Activated CD4-positive, alpha-beta memory T cell treated with anti-CD3 and anti-CD28 coated beads, Interleukin-2, amount 10 ng/mL, durations not matched to agents 7 days and 5 days (primary cell): ENCODE data around the gene GLRX. TPM values are rescaled to one million over a fixed set of nuclear protein-coding genes. Genes with fewer than 3 reads are reported as not detected.
"Not testable (repeated sequence)": the region's sequence is repeated elsewhere in the genome, so short reads cannot be mapped to it uniquely, and the experiment has no call there.

Experiments
- CTCF ChIA-PET: fragments of 350-600 bp; sonication (Branson Sonifier 250); formaldehyde crosslinking; loops from one replicate; lab custom pipeline; 2021; ENCODE audit warnings: antibody characterized with exemption, inconsistent platforms; lab: Charles Lee
- POLR2A ChIA-PET: fragments of 350-600 bp; sonication (Branson Sonifier 250); formaldehyde crosslinking; loops from one replicate; lab custom pipeline; 2021; ENCODE audit warnings: antibody characterized with exemption; lab: Charles Lee
- DNase-seq: peaks from one replicate; pipeline ENCODE4 v3.0.0-alpha.2; 2020
- H3K27ac Mint-ChIP-seq: one replicate; pipeline ENCODE4 v1.8.0; 2021; ENCODE audit warnings: mild to moderate bottlenecking, mixed read lengths
- H3K27me3 Mint-ChIP-seq: one replicate; pipeline ENCODE4 v1.8.0; 2021; ENCODE audit warnings: mixed read lengths
- H3K36me3 Mint-ChIP-seq: one replicate; pipeline ENCODE4 v1.8.0; 2021; ENCODE audit warnings: low read depth, mixed read lengths
- H3K4me1 Mint-ChIP-seq: one replicate; pipeline ENCODE4 v1.8.0; 2021; ENCODE audit warnings: mixed read lengths
- H3K4me3 Mint-ChIP-seq: one replicate; pipeline ENCODE4 v1.8.0; 2021; ENCODE audit warnings: mild to moderate bottlenecking, mixed read lengths
- H3K9me3 Mint-ChIP-seq: one replicate; pipeline ENCODE4 v1.8.0; 2021; ENCODE audit warnings: mixed read lengths
- total RNA-seq, 2 experiments: library from RNA; stranded (reverse); gene quantifications; one replicate each; pipeline ENCODE4 v1.2.3, GENCODE V29; 2021

The GLRX gene, protein sequence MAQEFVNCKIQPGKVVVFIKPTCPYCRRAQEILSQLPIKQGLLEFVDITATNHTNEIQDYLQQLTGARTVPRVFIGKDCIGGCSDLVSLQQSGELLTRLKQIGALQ
- 10 to 100 TPM; 71.6 to 72.5 TPM for total RNA-seq

DNA sequence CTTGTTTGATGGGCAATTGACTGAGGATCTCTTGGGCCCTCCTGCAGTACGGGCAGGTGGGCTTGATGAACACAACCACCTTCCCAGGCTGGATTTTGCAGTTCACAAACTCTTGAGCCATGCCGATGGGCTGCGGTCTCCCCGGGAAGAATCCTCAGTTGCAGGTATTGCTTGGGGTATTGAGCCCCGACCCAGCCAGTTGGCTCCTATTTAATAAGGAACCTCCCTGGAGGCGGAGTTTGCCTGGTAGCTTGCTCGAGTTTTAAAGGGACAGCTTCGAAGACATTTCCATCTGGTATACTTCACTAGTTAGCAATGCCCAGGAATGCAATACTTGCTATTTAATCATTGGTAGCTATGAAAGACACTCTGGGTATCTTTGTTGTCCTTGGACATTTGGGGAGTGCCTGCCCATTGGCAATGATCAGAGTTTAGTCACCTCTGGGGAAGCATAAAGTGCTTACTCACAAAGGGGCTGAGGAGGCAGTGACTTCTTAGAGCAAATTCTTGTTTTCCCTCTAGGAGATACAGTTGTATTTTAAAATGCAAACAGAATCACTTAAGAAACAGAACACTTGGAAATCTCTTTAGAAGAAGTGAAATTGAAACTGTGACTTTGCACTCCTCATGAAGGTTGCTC lies at the start of gene GLRX:
TSS of gene GLRX (minus strand) at position 185 of the 640 bp plus-strand sequence. CDS start at position 121, 64 bp downstream.
- CTCF ChIA-PET: interaction anchor here (1.5 to 8.5 kb wide), 12 partner anchors 9 to 176 kb away, joined by 3 to 75 read pairs (median 9); partner anchors contain the start of gene RFESD
- H3K4me1 Mint-ChIP-seq: peaks cover 71% of the 10 kb centered on the region
- H3K9me3 Mint-ChIP-seq: no peaks in the 10 kb centered on the region
- peak within 1 kb of the TSS; percentile 91 for H3K4me3 Mint-ChIP-seq
- POLR2A ChIA-PET: interaction anchor here (0.9 to 7.6 kb wide), 12 partner anchors 9 to 247 kb away, joined by 3 to 113 read pairs (median 8); partner anchors contain the start of genes ELL2 and RFESD
- H3K36me3 Mint-ChIP-seq: peaks cover 25% of the 10 kb centered on the region
- peak within 1 kb of the TSS; percentile 88 for H3K27ac Mint-ChIP-seq
- no peaks in the 10 kb centered on the region for H3K27me3 Mint-ChIP-seq
- peak; percentile 72 for DNase-seq

DNA sequence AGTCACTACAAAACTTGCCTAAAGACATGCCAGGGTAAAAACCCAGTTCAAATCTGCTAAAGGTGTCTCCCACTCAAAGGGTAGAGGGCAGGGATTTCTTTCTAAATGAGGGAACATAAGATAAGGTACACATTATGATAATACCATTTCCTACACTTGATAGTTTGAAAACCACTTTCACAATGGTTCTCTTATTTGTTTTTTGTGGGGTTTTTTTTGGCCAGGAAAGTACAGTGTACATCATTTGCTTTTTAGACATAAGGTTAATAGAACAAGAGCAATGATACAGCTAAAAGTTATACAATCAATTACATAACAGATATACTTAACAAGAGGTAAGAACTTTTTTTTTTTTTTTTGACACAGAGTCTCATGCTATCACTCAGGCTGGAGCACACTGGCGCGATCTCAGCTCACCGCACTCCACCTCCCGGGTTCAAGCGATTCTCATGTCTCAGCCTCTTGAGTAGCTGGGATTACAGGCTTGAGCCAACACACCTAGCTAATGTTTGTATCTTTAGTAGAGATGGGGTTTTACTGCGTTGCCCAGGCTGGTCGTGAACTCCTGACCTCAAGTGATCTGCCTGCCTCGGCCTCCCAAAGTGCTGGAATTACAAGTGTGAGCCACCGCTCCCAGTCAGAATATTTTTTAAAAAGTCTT lies 48.8 kb upstream of the GLRX start:
- POLR2A ChIA-PET: interaction anchor here (1.2 to 4.2 kb wide), 4 partner anchors 12 to 224 kb away, joined by 3 to 31 read pairs (median 6); partner anchors contain the start of genes ELL2 and RFESD
- H3K4me1 Mint-ChIP-seq: peaks cover 46% of the 10 kb centered on the region

DNA sequence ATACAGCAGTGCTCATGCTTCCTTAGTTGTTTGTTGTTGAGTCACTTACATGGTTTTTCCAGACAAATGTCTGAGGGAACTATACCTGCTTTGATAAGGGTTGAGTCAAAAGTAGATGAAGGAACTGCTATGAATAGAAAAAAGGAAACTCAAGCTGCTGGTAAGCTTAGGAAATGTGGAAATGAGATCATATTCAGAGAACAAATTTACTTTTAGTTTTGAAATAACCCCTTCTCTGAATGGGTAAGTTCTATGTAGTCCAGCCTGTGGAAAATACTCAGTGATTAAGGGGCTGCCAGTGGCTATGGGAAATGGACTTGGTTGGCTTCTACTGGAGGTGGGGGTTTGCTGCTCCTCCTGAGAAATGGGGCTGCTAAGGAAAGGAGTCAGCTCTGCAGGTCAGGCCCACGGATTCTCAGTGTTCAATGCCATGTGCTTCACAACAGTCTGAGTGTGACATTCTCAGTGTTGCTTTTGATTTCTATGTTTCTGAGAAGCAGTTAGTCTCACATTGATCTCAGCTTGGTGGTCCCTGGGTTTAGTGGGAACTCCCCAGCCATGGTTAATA lies 47.7 kb upstream of the GLRX start:
- ChIA-PET POLR2A (interaction anchor here (0.7 to 4.2 kb wide), 17 partner anchors 9 to 467 kb away, joined by 3 to 31 read pairs (median 4); partner anchors contain the start of genes ELL2, GLRX and RFESD), CTCF (interaction anchor here (0.6 to 3.8 kb wide), 13 partner anchors 9 to 467 kb away, joined by 3 to 39 read pairs (median 4); partner anchors contain the start of gene ELL2)
- H3K36me3 Mint-ChIP-seq: peaks cover 2% of the 10 kb centered on the region
- peak overlapping the region; percentile 89 for H3K27ac Mint-ChIP-seq
- peak overlapping the region; percentile 62 for H3K4me3 Mint-ChIP-seq
- H3K9me3 Mint-ChIP-seq: peaks cover 2% of the 10 kb centered on the region
- H3K4me1 Mint-ChIP-seq: peaks cover 47% of the 10 kb centered on the region
- H3K27me3 Mint-ChIP-seq: no peaks in the 10 kb centered on the region
- DNase-seq: peak; percentile 37

More for the DNA sequence above, 48.8 kb upstream of the GLRX start:
- CTCF ChIA-PET: interaction anchor here (2.6 to 3.8 kb wide), 2 partner anchors 12 to 465 kb away, joined by 9 to 39 read pairs; no protein-coding TSS in a partner anchor
- H3K4me3 Mint-ChIP-seq: no peak overlapping the region
- H3K36me3 Mint-ChIP-seq: peaks cover 2% of the 10 kb centered on the region
- DNase-seq: no peak
- H3K27me3 Mint-ChIP-seq: no peaks in the 10 kb centered on the region
- peak overlapping the region; percentile 89 for H3K27ac Mint-ChIP-seq
- peaks cover 2% of the 10 kb centered on the region for H3K9me3 Mint-ChIP-seq

DNA sequence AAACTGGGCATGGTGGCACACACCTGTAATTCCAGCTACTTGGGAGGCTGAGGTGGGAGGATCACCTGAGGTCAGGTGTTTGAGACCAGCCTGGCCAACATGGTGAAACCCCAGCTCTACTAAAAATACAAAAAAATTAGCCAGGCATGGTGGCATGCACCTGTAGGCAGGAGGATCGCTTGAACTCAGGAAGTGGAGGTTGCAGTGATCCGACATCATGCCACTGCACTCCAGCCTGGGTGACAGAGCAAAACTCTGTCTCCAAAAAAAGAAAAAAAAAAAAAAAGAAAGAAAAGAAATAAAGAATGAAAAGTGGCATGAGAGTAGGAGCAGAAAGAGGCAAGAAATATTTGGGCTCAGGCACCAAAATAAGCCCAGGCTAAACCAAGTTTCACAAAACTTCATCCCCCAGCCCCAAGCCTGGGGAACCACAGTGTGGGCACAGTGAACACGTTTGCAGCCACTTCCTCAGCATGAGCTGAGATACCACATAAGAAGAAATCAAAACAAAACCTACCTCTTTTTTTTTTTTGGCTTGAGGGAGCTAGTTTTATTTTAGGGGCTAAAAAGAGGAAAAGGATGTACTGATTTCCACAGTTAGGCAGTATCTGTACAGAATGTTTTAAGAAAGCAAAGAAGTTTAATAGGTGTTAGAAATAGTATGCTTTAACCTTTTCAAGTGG lies 46.8 kb upstream of the GLRX start:
- POLR2A ChIA-PET: interaction anchor here (0.7 to 4.2 kb wide), 17 partner anchors 8 to 794 kb away, joined by 3 to 31 read pairs (median 3); partner anchors contain the start of genes ELL2, GLRX and RFESD
- Mint-ChIP-seq H3K27ac (peak overlapping the region; percentile 89), H3K4me3 (peak overlapping the region; percentile 44), H3K4me1 (peaks cover 49% of the 10 kb centered on the region)
- H3K9me3 Mint-ChIP-seq, H3K27me3 Mint-ChIP-seq, H3K36me3 Mint-ChIP-seq: not testable (repeated sequence)
- peak; percentile 84 for DNase-seq
- CTCF ChIA-PET: interaction anchor here (0.6 to 3.8 kb wide), 14 partner anchors 10 to 718 kb away, joined by 3 to 39 read pairs (median 4); partner anchors contain the start of gene ELL2

DNA sequence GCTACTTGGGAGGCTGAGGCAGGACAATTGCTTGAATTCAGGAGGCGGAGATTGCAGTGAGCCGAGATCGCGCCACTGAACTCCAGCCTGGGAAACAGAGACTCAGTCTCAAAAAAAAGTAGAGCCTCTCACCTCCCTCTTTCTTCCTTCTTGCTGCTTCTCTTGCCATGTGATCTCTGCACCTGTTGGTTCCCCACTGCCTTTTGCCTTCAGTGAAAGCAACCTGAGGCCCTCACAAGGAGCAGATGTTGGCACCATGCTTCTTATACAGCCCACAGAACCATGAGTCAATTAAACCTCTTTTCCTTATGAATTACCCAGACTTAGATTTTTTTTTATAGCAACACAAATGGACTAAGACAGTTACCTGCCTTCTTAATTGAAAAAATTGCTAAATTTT lies 45.6 kb upstream of the GLRX start:
- Mint-ChIP-seq H3K4me3 (no peak overlapping the region), H3K27ac (no peak overlapping the region), H3K36me3 (peaks cover 2% of the 10 kb centered on the region), H3K4me1 (peaks cover 57% of the 10 kb centered on the region), H3K9me3 (no peaks in the 10 kb centered on the region), H3K27me3 (no peaks in the 10 kb centered on the region)
- no peak for DNase-seq
- POLR2A ChIA-PET: interaction anchor here (1.9 to 4.2 kb wide), 3 partner anchors 9 to 94 kb away, joined by 7 to 31 read pairs (median 11); partner anchors contain the start of genes ELL2 and GLRX
- CTCF ChIA-PET: interaction anchor here (0.6 to 3.8 kb wide), 4 partner anchors 9 to 94 kb away, joined by 3 to 39 read pairs (median 12); partner anchors contain the start of gene ELL2

DNA sequence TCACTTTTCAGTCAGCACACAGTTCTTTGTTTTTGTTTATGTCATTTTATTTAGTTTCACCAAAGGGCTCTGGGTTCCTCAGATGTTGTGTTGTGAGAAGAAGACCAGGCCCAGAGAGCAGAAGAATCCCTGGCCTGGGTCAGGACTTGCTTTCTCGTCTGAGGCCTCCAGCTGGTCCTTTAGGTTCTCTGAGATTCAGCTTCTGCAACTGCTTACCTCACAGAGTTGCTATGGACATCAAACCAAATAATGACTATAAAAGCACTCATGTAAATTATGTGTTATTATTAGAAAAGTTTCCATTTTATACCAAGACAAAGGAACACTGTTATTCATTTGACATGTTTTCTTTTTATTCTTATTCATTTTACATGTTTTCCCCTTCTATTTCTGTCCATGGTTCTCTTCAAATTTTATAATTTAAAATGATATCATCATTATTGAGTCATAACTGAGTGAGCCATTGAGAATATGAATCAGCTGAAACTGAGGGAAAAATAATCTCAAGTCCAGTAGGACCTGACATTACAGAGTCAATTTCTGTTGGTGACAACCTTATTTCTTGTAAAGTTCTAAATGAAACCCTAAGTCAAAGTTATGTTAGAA lies 44.0 kb upstream of the GLRX start:
- POLR2A ChIA-PET: no interaction called here
- no peaks in the 10 kb centered on the region for H3K9me3 Mint-ChIP-seq
- CTCF ChIA-PET: no interaction called here
- H3K36me3 Mint-ChIP-seq: peaks cover 2% of the 10 kb centered on the region
- no peaks in the 10 kb centered on the region for H3K27me3 Mint-ChIP-seq
- H3K27ac Mint-ChIP-seq: no peak overlapping the region
- no peak for DNase-seq
- peaks cover 68% of the 10 kb centered on the region for H3K4me1 Mint-ChIP-seq
- no peak overlapping the region for H3K4me3 Mint-ChIP-seq

DNA sequence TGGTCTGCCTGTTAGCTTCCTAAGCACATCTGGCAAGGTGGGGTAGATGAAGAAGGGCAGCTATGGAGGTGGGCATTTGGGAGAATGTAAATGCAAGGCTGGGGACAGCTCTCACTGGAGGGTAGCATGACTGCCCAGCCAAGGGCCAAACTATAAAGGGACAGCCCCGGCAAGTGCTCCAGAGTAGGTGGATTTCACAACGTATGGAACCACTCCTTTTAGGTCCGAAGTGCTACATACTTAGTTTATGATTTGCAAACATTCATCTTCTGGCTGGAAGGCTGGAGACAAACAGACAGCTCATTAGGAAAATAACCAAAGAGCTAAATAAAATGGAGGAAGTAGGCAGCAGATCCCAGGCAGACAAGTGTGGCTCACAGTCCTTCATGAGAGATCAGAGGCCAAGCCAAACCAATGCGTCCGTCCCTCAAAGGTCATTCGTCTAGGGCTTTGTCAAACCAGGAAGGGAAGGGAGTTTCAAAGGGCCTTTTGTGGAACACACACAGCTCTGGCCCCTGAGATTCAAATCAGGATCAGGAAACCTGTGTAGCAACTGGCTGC lies 42.5 kb upstream of the GLRX start:
- no peaks in the 10 kb centered on the region for H3K27me3 Mint-ChIP-seq
- peaks cover 2% of the 10 kb centered on the region for H3K36me3 Mint-ChIP-seq
- CTCF ChIA-PET: interaction anchor here (1.2 kb wide), 1 partner anchor 10 kb away, joined by 3 read pairs; no protein-coding TSS in a partner anchor
- no peak overlapping the region for H3K4me3 Mint-ChIP-seq
- H3K27ac Mint-ChIP-seq: no peak overlapping the region
- no peaks in the 10 kb centered on the region for H3K9me3 Mint-ChIP-seq
- H3K4me1 Mint-ChIP-seq: peaks cover 64% of the 10 kb centered on the region
- DNase-seq: no peak
- POLR2A ChIA-PET: no interaction called here

DNA sequence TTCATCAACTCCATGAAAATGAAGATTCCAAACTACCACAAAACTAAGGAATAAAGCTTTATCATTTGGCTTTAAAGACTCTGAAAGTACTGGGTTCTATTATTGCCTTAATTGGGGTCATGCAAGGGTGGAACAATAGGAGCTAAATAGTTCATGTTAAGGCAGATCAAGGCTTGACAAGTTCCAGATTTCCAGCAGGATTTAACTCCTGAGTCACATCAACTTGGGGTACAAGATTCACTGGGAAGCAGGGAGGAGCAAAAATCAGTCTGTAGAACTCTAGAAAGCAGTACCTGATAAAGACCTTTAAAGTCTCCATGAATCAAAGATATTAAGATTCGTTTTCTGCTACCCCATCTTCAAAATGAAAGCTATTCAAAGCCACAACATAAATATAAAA lies 41.9 kb upstream of the GLRX start:
- ChIA-PET CTCF (interaction anchor here (1.2 kb wide), 1 partner anchor 10 kb away, joined by 3 read pairs; no protein-coding TSS in a partner anchor), POLR2A (no interaction called here)
- no peak overlapping the region for H3K27ac Mint-ChIP-seq
- peaks cover 2% of the 10 kb centered on the region for H3K36me3 Mint-ChIP-seq
- DNase-seq: no peak
- no peaks in the 10 kb centered on the region for H3K27me3 Mint-ChIP-seq
- H3K4me3 Mint-ChIP-seq: no peak overlapping the region
- H3K4me1 Mint-ChIP-seq: peaks cover 64% of the 10 kb centered on the region
- no peaks in the 10 kb centered on the region for H3K9me3 Mint-ChIP-seq

DNA sequence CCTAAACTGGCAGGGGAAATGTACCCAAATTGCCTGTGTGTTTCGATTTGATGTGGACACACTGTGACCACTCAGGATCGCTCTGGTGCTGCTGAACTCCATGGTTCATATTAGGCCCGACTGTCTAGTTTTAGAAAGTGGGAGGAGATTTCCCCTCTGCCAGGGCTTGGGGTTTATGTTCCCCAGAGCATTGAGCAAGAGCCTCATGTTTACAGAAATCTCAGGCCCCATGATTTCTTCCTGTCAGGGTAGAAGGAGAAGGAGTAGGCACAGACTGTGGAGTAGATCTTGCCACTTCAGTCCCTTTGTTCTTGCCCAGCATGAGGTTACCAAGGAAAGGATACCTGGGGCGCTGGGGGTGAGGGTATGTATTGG lies 40.8 kb upstream of the GLRX start:
- Mint-ChIP-seq H3K36me3 (peaks cover 2% of the 10 kb centered on the region), H3K4me3 (no peak overlapping the region), H3K4me1 (peaks cover 64% of the 10 kb centered on the region), H3K27ac (peak overlapping the region; percentile 86), H3K27me3 (no peaks in the 10 kb centered on the region), H3K9me3 (no peaks in the 10 kb centered on the region)
- ChIA-PET CTCF (interaction anchor here (2.8 to 7.2 kb wide), 2 partner anchors 82 to 472 kb away, joined by 9 to 75 read pairs; no protein-coding TSS in a partner anchor), POLR2A (interaction anchor here (1.7 to 2.0 kb wide), 2 partner anchors 42 to 216 kb away, joined by 4 to 8 read pairs; partner anchors contain the start of gene RFESD)
- no peak for DNase-seq

DNA sequence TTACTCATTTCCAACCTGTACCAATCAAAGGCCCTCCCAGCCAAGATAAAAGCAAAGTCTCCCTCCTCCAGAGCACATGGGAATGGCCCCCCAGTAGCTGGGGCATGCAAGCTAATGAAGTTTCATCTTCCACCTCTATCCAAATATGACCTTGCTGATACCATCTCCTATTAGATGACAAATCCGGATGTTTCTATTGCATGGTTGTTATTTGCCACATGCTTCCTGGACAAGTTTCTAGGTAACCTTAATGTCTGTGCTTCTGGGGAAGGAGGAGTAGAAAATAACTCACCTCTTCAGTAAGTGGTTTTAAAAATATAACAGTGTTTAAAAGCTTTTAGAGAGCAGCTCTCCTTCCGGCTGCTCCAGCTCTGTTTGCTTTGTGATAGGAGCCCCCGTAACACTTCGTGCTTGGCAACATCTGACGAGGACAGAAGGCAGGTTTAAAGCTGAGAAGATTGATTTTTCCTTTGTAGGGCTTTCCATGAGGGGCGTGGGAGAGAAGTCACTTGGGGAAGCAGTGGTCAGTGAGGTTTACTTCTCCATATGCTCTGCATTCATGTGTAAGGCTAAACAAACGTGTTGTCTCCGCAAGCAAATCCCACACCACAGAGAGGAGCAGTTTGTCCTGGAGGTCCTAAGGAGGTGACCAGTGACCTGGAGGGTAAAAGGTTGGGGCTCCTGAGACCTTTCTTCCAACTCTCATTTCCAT lies 40.3 kb upstream of the GLRX start:
- Mint-ChIP-seq H3K4me1 (peaks cover 64% of the 10 kb centered on the region), H3K9me3 (no peaks in the 10 kb centered on the region), H3K27ac (peak overlapping the region; percentile 86), H3K27me3 (no peaks in the 10 kb centered on the region), H3K4me3 (no peak overlapping the region), H3K36me3 (no peaks in the 10 kb centered on the region)
- CTCF ChIA-PET: interaction anchor here (0.9 to 7.2 kb wide), 5 partner anchors 30 to 733 kb away, joined by 3 to 75 read pairs (median 9); no protein-coding TSS in a partner anchor
- DNase-seq: no peak
- POLR2A ChIA-PET: interaction anchor here (1.1 to 2.0 kb wide), 9 partner anchors 10 to 240 kb away, joined by 3 to 12 read pairs (median 4); partner anchors contain the start of genes ELL2 and RFESD
